ENCODE data around the gene DIABLO.

GRCh38 chr12:122171399-122171798, 54.5 kb downstream of the DIABLO start:
- TF ChIP-seq REST (IDR thresholded peaks at IDR 0.05; ENCODE audit: low read depth): no peak
- no peak for TF ChIP-seq MAX (IDR thresholded peaks at IDR 0.05)
- TF ChIP-seq SP1 (IDR thresholded peaks at IDR 0.05; ENCODE audit: low read depth): no peak
- TF ChIP-seq POLR2AphosphoS5 (IDR thresholded peaks at IDR 0.05; ENCODE audit: low read depth, low read length): no peak
- no peak for TF ChIP-seq RAD21 (IDR thresholded peaks at IDR 0.05; ENCODE audit: low read depth)
- no peak for TF ChIP-seq CTCF (IDR thresholded peaks at IDR 0.05 in 2 of 3, conservative IDR thresholded peaks at IDR 0.05 in 1 of 3; ENCODE audit: borderline replicate concordance in 1 of 3, insufficient read depth in 1 of 3, low read depth in 2 of 3, low read length in 2 of 3)
- TF ChIP-seq ZBTB33 (IDR thresholded peaks at IDR 0.05; ENCODE audit: extremely low read depth, insufficient replicate concordance, low read length): no peak

All from HCT116 (cell line).